NK-92 (cell line): ENCODE measurements around the gene DDX10.
"Not testable (repeated sequence)": the region's sequence is repeated elsewhere in the genome, so short reads cannot be mapped to it uniquely, and the experiment has no call there.

Experiments used
- DNase-seq: peaks from one replicate; lab custom pipeline; 2025; ENCODE audit not compliant: unreplicated experiment; lab: John Stamatoyannopoulos, UW

DDX10 gene

GRCh38 chr11:108817976-108818375 is 153.1 kb downstream of the DDX10 start:
- no peak for DNase-seq

GRCh38 chr11:108818971-108819370 is 154.1 kb downstream of the DDX10 start:
- DNase-seq, result no peak

DNA sequence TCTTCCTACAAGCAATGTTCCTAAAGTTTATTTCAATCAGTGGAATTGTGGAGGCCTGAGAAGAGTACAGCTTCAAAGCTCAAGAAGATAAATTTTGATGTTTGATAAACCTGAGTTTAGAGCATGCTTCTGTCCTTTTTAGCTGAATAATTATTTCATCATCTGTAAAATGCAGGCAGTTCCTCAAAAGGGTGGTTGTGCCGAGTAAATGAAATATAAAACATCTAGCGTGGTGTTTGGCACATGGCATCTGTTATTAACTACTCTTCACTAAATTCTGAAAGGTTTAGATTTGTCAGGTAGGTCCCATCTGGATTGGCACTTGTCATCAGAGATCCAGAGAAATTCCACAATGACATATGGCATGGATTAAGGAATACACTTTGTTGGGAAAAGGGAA is 155.1 kb downstream of the DDX10 start:
- no peak for DNase-seq

- not testable (repeated sequence) for DNase-seq
Measured at GRCh38 chr11:108823960-108824359, 159.1 kb downstream of the DDX10 start.

DNA sequence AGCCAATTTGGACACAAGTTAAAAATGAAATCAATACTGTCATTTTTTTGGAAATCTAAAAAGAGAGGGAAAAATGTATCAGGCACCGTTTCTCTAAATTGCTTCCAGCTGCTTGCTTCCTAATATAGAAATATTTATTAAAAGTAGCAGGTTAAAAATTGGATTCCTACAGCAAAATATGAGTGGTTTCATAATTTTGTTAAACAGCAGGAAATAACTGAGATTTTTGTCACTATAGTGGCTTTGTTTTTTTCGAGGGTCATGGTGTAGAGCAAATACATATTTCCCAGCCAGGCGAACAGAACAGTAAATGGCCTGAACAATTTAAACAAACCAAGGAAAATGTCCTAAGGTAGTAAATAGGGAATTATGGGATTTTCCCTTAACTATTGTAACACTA is 159.7 kb downstream of the DDX10 start:
- DNase-seq, result no peak

DNA sequence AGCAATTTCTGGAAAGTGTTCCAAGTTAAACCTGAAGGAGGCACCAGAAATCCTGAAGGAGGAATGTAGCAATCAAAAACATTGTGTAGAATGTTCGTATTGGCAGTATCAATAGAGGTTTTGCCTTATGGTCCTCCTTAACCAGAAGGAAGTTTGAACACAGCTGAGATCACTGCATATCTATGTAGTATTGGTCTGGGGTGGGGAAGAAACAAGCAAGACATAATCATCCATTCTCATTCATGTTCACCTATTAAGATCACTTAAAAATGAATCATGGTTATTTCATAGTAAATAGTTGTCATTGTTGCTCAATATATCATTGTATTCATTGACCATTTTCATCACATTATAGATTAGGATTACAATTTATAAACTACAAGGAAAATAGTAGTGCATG is 160.5 kb downstream of the DDX10 start:
- DNase-seq, result no peak

- DNase-seq, result no peak
Measured at GRCh38 chr11:108826136-108826535, 161.3 kb downstream of the DDX10 start.

- no peak for DNase-seq
Measured at GRCh38 chr11:108835624-108836023, 170.8 kb downstream of the DDX10 start.

DNA sequence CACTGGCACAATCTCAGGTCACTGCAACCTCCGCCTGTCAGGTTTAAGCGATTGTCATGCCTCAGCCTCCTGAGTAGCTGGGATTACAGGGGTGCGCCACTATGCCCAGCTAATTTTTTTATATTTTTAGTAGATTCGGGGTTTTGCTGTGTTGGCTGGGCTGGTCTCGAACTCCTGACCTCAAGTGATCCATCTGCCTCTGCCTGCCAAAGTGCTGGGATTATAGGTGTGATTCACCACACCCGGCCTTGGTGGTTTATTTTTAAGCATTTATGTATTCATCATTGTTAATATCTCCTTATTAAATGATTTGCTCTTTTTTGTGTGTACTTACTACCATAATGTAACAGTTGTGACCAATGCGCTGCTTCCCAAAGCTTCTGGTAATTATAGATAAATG is 171.7 kb downstream of the DDX10 start:
- DNase-seq, result no peak

DNA sequence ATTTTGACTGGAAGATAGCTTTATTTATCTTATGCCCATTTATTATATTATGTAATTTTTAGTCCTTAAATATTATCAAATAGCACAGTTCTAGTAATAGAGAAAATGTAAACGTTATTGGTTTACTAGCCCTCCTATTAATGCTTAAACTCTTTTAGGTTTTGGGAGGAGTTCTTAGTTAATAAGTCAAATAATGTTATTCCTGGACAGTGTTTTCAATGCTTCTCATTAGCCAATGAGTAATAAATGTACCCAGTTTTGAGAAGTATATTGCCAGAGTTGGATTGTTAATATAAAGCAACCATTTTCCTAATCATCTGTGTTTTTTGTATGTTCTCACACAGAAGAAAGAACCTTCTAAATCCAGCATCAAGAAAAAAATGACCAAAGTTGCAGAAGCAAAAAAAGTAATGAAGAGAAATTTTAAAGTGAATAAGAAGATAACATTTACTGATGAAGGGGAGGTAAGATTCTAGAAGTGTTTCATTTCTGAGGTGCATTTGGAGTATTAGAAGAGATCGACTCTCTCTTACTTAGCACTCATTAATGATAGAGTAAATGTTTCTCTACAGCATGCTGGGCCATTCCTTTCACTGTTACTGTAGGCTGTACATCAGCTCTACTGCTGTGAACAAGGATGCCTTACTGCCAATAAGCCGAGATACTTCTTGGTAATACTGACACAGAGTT is 173.4 kb downstream of the DDX10 start:
- no peak for DNase-seq

DNA sequence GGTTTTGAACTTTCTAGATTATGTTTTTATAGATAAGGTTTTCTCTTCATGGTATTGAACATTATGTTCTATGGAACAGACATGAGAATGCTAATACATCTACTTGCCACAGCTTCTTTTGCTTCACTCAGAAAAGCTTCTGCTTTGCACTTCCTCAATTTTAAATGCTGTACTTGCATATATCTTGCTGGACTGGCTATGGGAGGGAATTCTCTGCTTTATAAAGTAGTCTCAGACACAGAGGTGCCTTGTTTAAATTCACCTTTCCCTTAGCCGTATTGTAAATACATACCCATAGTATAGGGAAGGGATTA is 173.9 kb downstream of the DDX10 start:
- no peak for DNase-seq

GRCh38 chr11:108846009-108846408 is 181.1 kb downstream of the DDX10 start:
- DNase-seq, result no peak

GRCh38 chr11:108847298-108847990 is 182.6 kb downstream of the DDX10 start:
- no peak for DNase-seq

DNA sequence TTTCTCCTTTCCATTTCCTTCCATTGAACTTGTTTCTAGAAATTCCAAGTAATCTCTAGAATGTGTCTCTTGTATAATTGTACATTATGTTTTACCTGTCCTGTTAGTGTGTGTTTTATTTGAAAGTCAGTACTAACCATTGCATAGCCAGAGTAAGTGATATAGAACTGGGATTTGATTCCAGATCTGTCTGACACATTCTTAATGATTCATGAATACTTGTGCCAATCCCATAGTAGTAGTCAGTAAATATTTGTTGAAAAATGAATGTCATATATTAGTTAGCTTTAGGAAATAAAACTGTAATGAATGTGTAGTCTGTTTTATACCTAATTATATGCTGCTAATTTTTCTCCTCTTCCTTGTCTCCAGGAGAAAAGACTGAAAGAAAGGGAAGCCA is 186.9 kb downstream of the DDX10 start:
- no peak for DNase-seq

DNA sequence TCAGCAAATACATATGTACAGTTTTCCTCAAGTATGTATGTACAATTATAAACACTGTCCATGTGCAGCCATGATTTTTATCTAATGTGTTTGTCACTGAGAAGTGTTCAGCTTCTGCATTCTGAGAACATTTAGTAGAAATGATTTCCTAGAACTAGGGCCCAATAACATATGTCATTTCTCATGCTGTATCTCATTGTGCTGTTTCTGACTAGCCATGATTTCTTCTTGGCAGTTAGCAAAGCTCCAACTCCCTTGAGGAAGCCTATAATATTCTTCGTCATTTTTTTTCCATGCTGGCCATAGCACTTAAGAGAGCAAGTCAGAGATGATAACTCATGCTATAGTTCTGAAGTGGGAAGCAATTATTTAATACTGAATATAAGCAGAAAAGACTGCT is 187.8 kb downstream of the DDX10 start:
- DNase-seq, result no peak

DNA sequence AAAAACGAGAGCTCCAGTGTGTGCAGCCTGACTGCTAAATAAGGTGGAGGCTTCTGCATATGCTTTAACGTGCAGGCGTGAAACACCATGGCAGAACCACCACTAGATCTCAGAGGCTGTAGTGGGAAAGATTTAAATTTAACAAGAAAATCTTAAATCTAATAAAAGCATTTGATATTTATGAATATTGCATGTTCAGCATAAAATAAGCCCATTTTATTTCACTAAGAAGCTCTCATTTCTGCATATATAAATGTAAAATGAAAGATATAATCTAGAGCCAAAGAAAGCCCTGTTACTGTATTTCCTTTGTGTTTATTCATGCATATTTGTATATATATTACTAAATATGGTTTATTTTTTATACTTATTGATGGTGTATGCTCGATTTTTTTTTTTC is 188.3 kb downstream of the DDX10 start:
- no peak for DNase-seq

DNA sequence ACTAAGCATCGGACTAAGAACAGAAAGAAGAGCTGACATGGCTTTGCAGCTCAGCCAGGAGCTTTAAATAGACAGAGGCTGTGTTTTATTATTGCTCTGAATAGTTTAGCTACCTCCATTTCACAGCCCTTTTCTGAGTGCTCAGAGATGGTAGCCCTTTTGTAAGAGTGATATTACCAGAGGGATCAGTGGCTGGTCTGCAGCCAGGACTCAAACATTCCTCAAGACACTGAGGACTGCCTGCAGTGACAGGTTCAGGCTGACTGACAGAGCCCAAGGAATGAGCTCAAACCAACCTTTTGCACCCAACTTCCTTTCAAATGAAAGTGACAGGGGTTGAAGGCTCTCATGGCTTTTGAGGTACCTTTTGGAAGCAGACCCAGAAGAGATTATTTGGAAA is 189.0 kb downstream of the DDX10 start:
- DNase-seq, result no peak

DNA sequence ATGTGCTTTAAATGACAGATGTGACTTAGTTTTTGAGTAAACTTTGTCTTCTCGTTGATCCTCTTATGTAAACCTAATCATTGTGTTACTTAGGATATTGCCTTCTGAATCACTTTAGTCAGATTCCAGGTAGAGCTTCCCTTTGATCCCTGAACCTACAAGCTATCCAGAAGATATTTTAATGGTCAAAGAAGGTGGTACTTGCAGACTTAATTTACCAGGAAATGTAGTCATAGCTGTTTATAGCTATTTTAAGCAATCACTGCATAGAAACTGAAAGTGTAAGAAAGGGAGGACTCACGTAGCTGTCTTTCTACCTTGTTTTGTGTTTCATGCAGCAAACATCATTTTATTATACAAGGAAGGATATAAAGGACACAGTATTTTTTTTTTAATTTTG is 189.5 kb downstream of the DDX10 start:
- no peak for DNase-seq

DNA sequence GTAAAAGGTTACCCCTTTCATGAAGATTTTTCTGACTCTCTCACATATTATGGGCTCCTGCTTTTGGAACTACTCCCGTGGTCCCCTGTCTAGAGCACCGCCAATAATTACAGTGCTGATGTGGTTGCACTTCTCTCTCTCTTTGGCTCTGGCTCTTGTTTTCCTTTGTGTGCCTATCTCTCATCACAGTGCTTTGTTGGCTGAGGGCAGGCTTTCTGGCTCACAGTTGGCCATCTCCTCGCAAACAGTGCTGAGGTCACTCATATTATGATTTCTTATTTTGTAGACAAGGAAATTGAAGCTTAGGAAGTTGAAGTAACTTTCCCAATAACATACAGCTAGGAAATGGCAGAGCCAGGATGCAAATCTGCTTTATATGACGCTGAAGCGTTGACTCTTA is 192.5 kb downstream of the DDX10 start:
- no peak for DNase-seq

DNA sequence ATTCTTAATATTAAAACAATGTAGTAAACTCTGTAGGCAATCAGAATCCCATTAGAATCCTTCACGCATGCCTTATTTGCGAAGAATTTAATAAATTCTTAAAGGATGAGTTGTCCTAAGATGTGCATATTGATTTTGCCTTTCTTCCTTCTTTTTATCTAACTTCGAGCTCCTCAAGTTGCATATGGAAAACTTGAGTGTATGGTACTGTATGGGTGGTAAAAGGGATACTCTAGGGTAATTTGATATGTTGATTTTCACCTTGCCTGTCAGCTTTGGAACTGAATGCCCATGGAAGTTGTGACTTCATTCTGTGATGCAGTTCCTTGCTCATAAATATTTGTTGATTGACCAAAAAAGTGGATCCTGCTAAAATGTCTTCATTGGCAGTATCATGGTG is 193.8 kb downstream of the DDX10 start:
- DNase-seq, result no peak

DNA sequence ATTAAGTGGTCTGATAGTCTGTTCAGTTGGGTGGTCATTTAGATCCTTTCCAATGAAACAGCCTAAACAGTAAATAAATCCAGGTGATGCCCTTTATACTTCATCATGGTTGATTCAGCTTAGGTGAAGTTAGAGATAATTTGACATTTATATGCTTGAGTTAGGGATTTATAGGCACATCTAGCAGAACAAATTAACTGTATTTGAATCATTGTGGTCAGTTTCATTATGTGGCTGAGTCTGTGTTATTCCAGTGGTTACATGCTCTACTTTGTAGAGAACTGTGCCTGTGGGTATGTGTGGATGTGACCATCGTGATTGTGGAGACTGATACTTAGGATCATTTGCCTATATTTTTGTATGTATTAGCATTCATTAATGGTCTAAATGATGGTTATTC is 194.6 kb downstream of the DDX10 start:
- DNase-seq, result no peak

DNA sequence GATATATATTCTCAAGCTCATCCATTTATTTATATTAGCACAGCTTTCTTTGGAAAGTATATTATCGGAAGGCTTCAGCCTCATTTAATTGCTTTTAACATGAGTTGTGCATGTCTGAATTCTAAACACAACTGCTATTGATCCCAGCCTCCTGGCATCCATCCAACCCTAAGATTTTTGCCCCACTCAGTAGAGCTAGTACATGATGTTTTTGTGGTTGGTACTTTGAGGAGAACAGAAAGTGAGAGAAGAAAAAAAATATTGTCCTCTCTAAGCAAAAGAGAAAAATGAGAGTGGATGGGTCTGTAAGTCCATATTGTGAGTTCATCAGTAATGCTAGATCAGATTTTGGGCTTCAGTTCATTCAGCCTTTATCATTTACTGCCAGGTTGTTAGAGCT is 198.7 kb downstream of the DDX10 start:
- DNase-seq, result no peak

GRCh38 chr11:108865406-108865805 is 200.5 kb downstream of the DDX10 start:
- DNase-seq, result no peak
